Measurements from ENCODE around the gene CACNA2D3. TPM values are rescaled to one million over a fixed set of nuclear protein-coding genes. Genes with fewer than 3 reads are reported as not detected.

The CACNA2D3 gene
- total RNA-seq, 1 donor from 2014 or later: 10.0 TPM

GRCh38 chr3:54822206-54822605 is 699.9 kb downstream of the CACNA2D3 start:
- H3K4me1 Mint-ChIP-seq (ENCODE audit: low read depth, unreplicated experiment): peaks cover 18% of the 10 kb centered on the region
- peaks cover 2% of the 10 kb centered on the region for H3K27me3 Mint-ChIP-seq (ENCODE audit: unreplicated experiment)
- no peak overlapping the region for H3K27ac Mint-ChIP-seq (ENCODE audit: unreplicated experiment)
- no peaks in the 10 kb centered on the region for H3K36me3 Mint-ChIP-seq (ENCODE audit: unreplicated experiment)
- H3K4me3 Mint-ChIP-seq (ENCODE audit: unreplicated experiment): no peak overlapping the region
- DNase-seq: no peak
- TF ChIP-seq CTCF (IDR thresholded peaks at IDR 0.05; ENCODE audit: partially characterized antibody, unreplicated experiment): no peak
- H3K9me3 Mint-ChIP-seq (ENCODE audit: unreplicated experiment): peaks cover 3% of the 10 kb centered on the region

GRCh38 chr3:54826251-54826691 is 703.9 kb downstream of the CACNA2D3 start:
- H3K36me3 Mint-ChIP-seq (ENCODE audit: unreplicated experiment): no peaks in the 10 kb centered on the region
- DNase-seq: no peak
- peaks cover 2% of the 10 kb centered on the region for H3K27me3 Mint-ChIP-seq (ENCODE audit: unreplicated experiment)
- no peak overlapping the region for H3K27ac Mint-ChIP-seq (ENCODE audit: unreplicated experiment)
- no peaks in the 10 kb centered on the region for H3K9me3 Mint-ChIP-seq (ENCODE audit: unreplicated experiment)
- H3K4me3 Mint-ChIP-seq (ENCODE audit: unreplicated experiment): no peak overlapping the region
- peaks cover 3% of the 10 kb centered on the region for H3K4me1 Mint-ChIP-seq (ENCODE audit: low read depth, unreplicated experiment)
- TF ChIP-seq CTCF (IDR thresholded peaks at IDR 0.05; ENCODE audit: partially characterized antibody, unreplicated experiment): no peak

DNA sequence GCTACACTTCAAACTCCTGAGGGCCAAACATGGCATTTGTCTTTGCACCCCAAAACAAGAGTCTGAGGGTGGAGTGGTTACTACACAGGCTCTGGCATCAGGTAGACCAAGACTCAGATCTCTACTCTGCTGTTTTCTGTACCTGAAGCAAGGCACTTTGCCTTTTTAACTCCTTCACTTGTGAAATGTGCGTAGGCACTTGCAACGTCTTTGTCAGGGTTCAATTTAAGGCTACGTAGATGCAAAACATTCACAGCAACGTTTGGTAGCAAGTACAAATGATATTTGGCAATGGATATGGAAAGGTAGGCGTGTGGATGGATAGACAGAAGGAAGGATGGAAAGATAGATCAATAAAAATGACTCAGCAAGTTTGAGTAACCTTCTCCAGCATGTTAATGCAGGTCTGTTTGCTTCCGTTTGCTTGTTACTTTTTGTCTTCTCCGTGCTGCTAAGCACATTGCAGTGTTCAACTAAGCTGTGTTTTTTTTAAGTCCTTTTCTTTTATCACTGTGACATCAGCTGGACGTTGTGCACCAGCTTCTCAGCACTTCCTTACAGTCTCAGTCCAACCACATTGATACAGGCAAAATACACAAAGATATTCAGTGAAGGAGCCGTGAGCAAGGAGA is 704.8 kb downstream of the CACNA2D3 start:
- Mint-ChIP-seq H3K9me3 (ENCODE audit: unreplicated experiment) (peaks cover 1% of the 10 kb centered on the region), H3K4me1 (ENCODE audit: low read depth, unreplicated experiment) (no peaks in the 10 kb centered on the region), H3K27me3 (ENCODE audit: unreplicated experiment) (peaks cover 2% of the 10 kb centered on the region), H3K36me3 (ENCODE audit: unreplicated experiment) (no peaks in the 10 kb centered on the region), H3K4me3 (ENCODE audit: unreplicated experiment) (no peak overlapping the region), H3K27ac (ENCODE audit: unreplicated experiment) (no peak overlapping the region)
- TF ChIP-seq CTCF (IDR thresholded peaks at IDR 0.05; ENCODE audit: partially characterized antibody, unreplicated experiment): no peak
- DNase-seq: no peak

- no peak for DNase-seq
- H3K9me3 Mint-ChIP-seq (ENCODE audit: unreplicated experiment): peaks cover 1% of the 10 kb centered on the region
- TF ChIP-seq CTCF (IDR thresholded peaks at IDR 0.05; ENCODE audit: partially characterized antibody, unreplicated experiment): no peak
- no peaks in the 10 kb centered on the region for H3K4me1 Mint-ChIP-seq (ENCODE audit: low read depth, unreplicated experiment)
- no peaks in the 10 kb centered on the region for H3K36me3 Mint-ChIP-seq (ENCODE audit: unreplicated experiment)
- H3K27me3 Mint-ChIP-seq (ENCODE audit: unreplicated experiment): peaks cover under 1% of the 10 kb centered on the region
- no peak overlapping the region for H3K4me3 Mint-ChIP-seq (ENCODE audit: unreplicated experiment)
- H3K27ac Mint-ChIP-seq (ENCODE audit: unreplicated experiment): no peak overlapping the region
Measured at GRCh38 chr3:54827776-54828175, 705.4 kb downstream of the CACNA2D3 start.

DNA sequence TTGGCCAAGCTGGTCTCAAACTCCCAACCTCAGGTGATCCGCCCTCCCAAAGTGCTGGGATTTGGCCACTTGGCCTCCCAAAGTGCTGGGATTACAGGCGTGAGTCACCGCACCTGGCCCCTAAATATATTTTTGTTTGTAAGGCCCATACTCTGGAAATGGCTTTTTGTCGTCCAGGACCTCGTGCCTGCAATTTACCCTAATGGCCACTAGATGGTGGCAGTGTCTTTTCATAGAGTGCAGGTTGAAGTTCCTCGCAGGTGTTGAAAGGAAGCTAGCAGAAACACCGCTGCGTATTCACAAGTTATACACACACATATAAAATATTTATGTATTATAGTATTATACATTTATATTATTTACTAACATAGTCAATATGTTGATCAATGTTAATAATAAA is 708.3 kb downstream of the CACNA2D3 start:
- peak; percentile 37 for DNase-seq

More for the DNA sequence above, 708.3 kb downstream of the CACNA2D3 start:
- Mint-ChIP-seq H3K27ac (ENCODE audit: unreplicated experiment) (no peak overlapping the region), H3K4me3 (ENCODE audit: unreplicated experiment) (no peak overlapping the region), H3K36me3 (ENCODE audit: unreplicated experiment) (no peaks in the 10 kb centered on the region), H3K27me3 (ENCODE audit: unreplicated experiment) (peaks cover 2% of the 10 kb centered on the region), H3K4me1 (ENCODE audit: low read depth, unreplicated experiment) (no peaks in the 10 kb centered on the region), H3K9me3 (ENCODE audit: unreplicated experiment) (peaks cover 1% of the 10 kb centered on the region)
- TF ChIP-seq CTCF (IDR thresholded peaks at IDR 0.05; ENCODE audit: partially characterized antibody, unreplicated experiment): peak; percentile 90
